Osteoblast (primary cell): Measurements from ENCODE around the gene AMMECR1. TPM values are rescaled to one million over a fixed set of nuclear protein-coding genes. Genes with fewer than 3 reads are reported as not detected.

Source experiments
- DNase-seq: peaks from one replicate; pipeline ENCODE4 v3.0.0; 2011; ENCODE audit warnings: low spot score, mixed read lengths; ENCODE audit not compliant: insufficient read length; ENCODE audit errors: missing footprints
- H2AFZ ChIP-seq: 2 replicates; pipeline ENCODE4 v1.6.0; 2011; ENCODE audit warnings: mild to moderate bottlenecking, low read length
- H3K27ac ChIP-seq: 2 replicates; pipeline ENCODE4 v1.5.1; 2011; ENCODE audit warnings: mild to moderate bottlenecking, low read depth, low read length, moderate library complexity
- H3K27me3 ChIP-seq: 2 replicates; pipeline ENCODE4 v1.6.0; 2012; ENCODE audit warnings: mild to moderate bottlenecking, control low read depth, inconsistent platforms, low read length, moderate library complexity; ENCODE audit not compliant: insufficient read depth
- H3K36me3 ChIP-seq: 2 replicates; pipeline ENCODE4 v1.5.1; 2011; ENCODE audit warnings: mild to moderate bottlenecking, low read length, control low read depth, moderate library complexity; ENCODE audit not compliant: insufficient read depth
- H3K4me1 ChIP-seq: 2 replicates; pipeline ENCODE4 v1.5.1; 2011; ENCODE audit warnings: mild to moderate bottlenecking, low read length, control low read depth, moderate library complexity; ENCODE audit not compliant: insufficient read depth
- H3K4me2 ChIP-seq: 2 replicates; pipeline ENCODE4 v1.6.0; 2011; ENCODE audit warnings: mild to moderate bottlenecking, low read length; ENCODE audit not compliant: insufficient read depth
- H3K4me3 ChIP-seq: fragments of 200-600 bp; sonication (generic); 3 replicates; pipeline ENCODE4 v1.5.1; 2012; ENCODE audit warnings: mild to moderate bottlenecking, low read length, inconsistent platforms; ENCODE audit not compliant: insufficient read depth
- H3K79me2 ChIP-seq: 2 replicates; pipeline ENCODE4 v1.6.0; 2012; ENCODE audit warnings: mild to moderate bottlenecking, low read length, control low read depth, inconsistent platforms; ENCODE audit not compliant: insufficient read depth
- H3K9me3 ChIP-seq: 2 replicates; pipeline ENCODE4 v1.5.1; 2011; ENCODE audit warnings: low read depth, low read length, control low read depth
- H4K20me1 ChIP-seq: 2 replicates; pipeline ENCODE4 v1.6.0; 2012; ENCODE audit warnings: mild to moderate bottlenecking, low read length, control low read depth; ENCODE audit not compliant: insufficient read depth
- total RNA-seq: library from RNA; depleted of rRNA; stranded (reverse); fragments of >200 nt; gene quantifications from 2 replicates; pipeline ENCODE4 v1.2.3, GENCODE V29; 2012
- TF ChIP-seq, protein P1 (sequence below): IDR thresholded peaks from 2 replicates; pipeline ENCODE4 v1.5.1; 2011; ENCODE audit warnings: mild to moderate bottlenecking, low read depth, low read length, moderate library complexity; ENCODE audit errors: extremely low read depth

The AMMECR1 gene
- 14.5 and 17.1 TPM in 2 replicates for total RNA-seq

DNA sequence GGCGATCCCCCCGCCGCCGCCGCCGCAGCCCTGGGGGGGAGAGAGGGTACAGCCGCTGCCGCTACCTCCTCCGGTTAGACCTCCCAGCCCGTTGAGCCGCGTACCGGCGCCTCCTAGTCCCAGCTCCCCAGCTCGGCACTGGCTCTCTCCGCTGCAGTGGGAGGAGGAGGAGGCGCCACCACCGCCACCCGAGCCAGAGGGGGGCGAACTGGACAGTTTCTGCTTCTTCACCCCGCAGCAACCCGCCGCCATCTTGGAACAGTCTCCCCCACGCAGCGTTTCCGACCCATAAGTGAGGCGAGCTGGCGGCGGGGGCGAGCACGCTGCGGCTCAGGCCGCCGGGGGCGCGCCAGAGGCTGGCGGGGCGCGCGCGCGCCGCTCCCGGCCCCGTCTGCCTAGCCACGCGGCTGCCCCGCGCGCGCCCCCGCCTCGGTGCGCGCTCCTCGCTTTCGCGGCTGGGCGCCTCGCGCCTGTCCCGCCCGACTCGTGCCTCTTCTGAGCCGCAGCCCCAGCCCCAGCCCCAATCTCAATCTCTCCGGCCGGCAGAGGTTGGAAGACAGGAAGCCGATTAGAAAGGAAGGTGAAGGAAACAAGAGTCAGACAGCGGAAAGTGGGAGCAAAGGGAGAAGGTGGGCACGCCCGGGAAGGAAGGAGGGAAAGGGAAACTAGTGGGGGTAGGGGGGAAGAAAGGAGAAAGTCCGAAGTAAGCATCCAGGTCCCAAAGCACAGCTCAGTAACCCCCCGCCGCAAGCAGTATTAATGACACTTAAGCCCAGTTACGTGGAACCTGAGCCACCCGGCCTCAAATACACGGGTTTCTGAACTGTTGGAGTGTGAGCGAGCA, at the start of gene AMMECR1:
Gene AMMECR1 (minus strand): TSS at position 266 of the 844 bp plus-strand sequence. CDS start 14 bp downstream, at position 252.
- Histone ChIP-seq H4K20me1 (peaks cover 16% of the 10 kb centered on the region), H3K4me2 (peak within 1 kb of the TSS; percentile 81), H3K27me3 (peaks cover 5% of the 10 kb centered on the region), H3K4me3 (peak within 1 kb of the TSS; percentile 82), H3K9me3 (no peaks in the 10 kb centered on the region), H3K36me3 (no peaks in the 10 kb centered on the region), H3K79me2 (peaks cover 46% of the 10 kb centered on the region), H2AFZ (peak within 1 kb of the TSS; percentile 77), H3K4me1 (peaks cover 11% of the 10 kb centered on the region), H3K27ac (peak within 1 kb of the TSS; percentile 80)
- TF ChIP-seq, protein P1, sequence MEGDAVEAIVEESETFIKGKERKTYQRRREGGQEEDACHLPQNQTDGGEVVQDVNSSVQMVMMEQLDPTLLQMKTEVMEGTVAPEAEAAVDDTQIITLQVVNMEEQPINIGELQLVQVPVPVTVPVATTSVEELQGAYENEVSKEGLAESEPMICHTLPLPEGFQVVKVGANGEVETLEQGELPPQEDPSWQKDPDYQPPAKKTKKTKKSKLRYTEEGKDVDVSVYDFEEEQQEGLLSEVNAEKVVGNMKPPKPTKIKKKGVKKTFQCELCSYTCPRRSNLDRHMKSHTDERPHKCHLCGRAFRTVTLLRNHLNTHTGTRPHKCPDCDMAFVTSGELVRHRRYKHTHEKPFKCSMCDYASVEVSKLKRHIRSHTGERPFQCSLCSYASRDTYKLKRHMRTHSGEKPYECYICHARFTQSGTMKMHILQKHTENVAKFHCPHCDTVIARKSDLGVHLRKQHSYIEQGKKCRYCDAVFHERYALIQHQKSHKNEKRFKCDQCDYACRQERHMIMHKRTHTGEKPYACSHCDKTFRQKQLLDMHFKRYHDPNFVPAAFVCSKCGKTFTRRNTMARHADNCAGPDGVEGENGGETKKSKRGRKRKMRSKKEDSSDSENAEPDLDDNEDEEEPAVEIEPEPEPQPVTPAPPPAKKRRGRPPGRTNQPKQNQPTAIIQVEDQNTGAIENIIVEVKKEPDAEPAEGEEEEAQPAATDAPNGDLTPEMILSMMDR, result no peak
- peak; percentile 95 for DNase-seq

GRCh38 chrX:110363244-110363643, 45.4 kb upstream of the AMMECR1 start:
- Histone ChIP-seq H3K4me1 (no peaks in the 10 kb centered on the region), H3K27ac (no peak overlapping the region), H4K20me1 (no peaks in the 10 kb centered on the region), H3K27me3 (peaks cover 5% of the 10 kb centered on the region), H3K79me2 (no peaks in the 10 kb centered on the region), H3K9me3 (no peaks in the 10 kb centered on the region), H3K36me3 (no peaks in the 10 kb centered on the region), H3K4me3 (no peak overlapping the region), H3K4me2 (no peak overlapping the region), H2AFZ (no peak overlapping the region)
- TF ChIP-seq, protein P1, result no peak
- no peak for DNase-seq

- DNase-seq, result no peak
- no peaks in the 10 kb centered on the region for H3K4me1 ChIP-seq
- no peak overlapping the region for H3K4me3 ChIP-seq
- no peaks in the 10 kb centered on the region for H3K9me3 ChIP-seq
- no peak overlapping the region for H2AFZ ChIP-seq
- no peaks in the 10 kb centered on the region for H3K36me3 ChIP-seq
- TF ChIP-seq, protein P1, result no peak
- no peaks in the 10 kb centered on the region for H4K20me1 ChIP-seq
- no peak overlapping the region for H3K4me2 ChIP-seq
- no peak overlapping the region for H3K27ac ChIP-seq
- peaks cover 8% of the 10 kb centered on the region for H3K27me3 ChIP-seq
- no peaks in the 10 kb centered on the region for H3K79me2 ChIP-seq
Observed at GRCh38 chrX:110359273-110359672, 41.4 kb upstream of the AMMECR1 start.

DNA sequence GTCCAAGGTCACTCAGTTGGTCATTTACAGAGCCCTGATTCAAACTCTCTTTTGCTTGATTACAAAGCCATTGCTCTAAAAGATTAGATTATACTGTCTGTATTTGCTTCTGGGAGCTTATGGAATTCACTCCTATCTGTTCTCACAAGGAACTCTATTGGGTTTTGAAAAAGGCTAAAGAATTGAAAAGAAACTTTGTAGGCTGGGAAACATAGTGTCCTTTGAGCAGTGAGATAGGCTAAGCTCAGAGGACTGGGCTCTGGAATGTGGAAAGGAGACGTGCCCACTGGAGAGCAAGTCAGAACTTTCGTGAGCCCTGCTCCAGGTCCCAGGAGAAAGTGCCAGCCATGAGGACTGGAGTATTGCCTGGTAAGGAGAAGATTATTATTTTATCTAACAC, 40.7 kb upstream of the AMMECR1 start, which contains the start of gene RTL9:
Gene RTL9 (plus strand): TSS at position 301 of the 400 bp plus-strand sequence. CDS start 91,770 bp downstream, outside the sequence.
- Histone ChIP-seq H3K4me1 (no peaks in the 10 kb centered on the region), H3K79me2 (no peaks in the 10 kb centered on the region), H3K27ac (no peak within 1 kb of the TSS), H2AFZ (no peak within 1 kb of the TSS), H3K27me3 (peaks cover 9% of the 10 kb centered on the region), H3K4me2 (no peak within 1 kb of the TSS), H3K4me3 (no peak within 1 kb of the TSS), H4K20me1 (no peaks in the 10 kb centered on the region), H3K9me3 (no peaks in the 10 kb centered on the region), H3K36me3 (no peaks in the 10 kb centered on the region)
- TF ChIP-seq, protein P1, result no peak
- DNase-seq, result no peak
